IPS DF 4.7 (cell line): ENCODE measurements around the gene ATP5F1D.

Experiments used
- DNase-seq: peaks from one replicate; pipeline ENCODE4 v3.0.0-alpha.2; 2013; ENCODE audit warnings: low spot score; ENCODE audit errors: extremely low read depth

ATP5F1D gene

GRCh38 chr19:1280636-1281568, 39.4 kb downstream of the ATP5F1D start:
- no peak for DNase-seq

GRCh38 chr19:1281569-1282287, 40.2 kb downstream of the ATP5F1D start:
- no peak for DNase-seq

GRCh38 chr19:1282588-1283206, 41.1 kb downstream of the ATP5F1D start:
- no peak for DNase-seq

- DNase-seq: no peak
Observed at GRCh38 chr19:1283207-1283916, 41.8 kb downstream of the ATP5F1D start.

DNA sequence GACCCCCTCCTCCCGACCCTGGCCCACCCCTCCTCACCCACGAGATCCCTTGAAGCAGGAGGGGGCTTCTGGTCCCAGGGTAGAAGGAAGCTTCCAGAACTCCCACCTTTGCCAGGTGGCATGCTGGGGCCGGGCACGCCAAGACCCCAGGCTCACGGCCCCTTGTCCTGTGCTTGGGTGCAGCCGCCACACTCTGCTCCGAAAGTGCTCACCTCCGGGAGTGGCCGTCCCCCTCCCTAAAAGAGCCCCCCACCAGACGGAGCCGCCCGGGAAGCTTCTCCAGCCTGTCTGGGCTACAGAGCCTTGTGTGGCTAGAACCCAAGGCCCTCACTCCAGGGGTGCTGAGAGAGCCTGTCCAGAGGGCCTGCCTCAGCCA, 42.4 kb downstream of the ATP5F1D start:
- DNase-seq: no peak

DNA sequence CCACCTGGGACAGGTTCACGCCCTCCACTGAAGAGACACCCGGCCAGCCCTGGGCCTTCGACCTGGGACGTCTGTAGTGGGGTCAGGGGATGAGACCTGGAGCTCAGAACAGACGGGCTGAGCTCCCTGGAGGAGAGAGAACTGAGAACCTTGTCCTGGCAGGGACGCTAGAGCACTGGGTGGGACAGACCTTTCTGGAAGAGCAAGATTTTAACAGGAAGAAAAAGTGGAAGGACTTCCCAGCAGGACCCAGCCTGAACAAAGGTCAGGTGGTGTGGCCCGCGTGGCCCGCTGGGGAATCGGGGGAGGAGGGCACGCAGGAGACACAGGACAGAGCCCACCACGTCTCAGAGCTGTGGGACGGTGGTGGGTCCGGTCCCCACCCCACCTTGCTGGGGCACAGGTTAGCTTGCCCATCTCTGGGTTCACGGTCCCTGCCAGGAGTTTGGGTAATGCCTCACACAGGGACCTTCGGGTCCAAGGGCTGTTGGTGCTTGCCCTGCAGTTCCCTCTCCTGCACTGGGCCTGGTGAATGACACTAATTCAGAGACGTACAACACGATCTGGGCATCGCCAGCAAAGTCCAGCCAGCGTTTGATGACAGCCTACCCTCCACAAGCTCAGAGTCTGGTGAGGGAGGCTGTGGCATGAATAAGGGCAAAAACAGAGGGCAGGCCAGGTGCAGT, 42.9 kb downstream of the ATP5F1D start:
- DNase-seq: no peak

GRCh38 chr19:1284979-1285736, 43.6 kb downstream of the ATP5F1D start:
- DNase-seq: no peak

DNA sequence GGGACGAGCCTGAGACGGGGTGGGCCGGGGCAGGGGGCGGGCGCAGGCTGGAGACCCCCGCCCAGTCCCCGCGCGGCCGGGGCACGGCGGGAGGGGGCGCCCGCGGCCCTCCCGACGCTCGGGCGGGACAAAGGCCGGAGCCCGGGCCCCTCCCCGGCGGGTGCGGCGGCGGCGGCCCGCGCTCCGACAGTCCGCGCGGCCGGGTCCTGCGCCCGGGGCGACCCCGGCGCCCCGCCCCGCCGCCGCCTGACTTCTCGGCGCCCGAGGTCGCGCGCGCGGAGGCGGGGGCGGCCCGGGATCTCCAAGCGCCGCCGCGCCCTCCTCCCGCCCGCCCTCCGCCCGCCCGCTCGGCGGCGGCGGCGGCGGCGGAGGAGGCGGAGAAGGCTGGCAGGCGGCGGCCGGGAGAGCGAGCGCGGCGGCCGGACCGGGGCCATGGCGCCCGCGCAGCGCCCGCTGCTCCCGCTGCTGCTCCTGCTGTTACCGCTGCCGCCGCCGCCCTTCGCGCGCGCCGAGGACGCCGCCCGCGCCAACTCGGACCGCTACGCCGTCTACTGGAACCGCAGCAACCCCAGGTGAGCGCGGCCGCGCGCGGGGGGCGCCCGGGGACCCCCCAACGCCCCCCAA, 44.3 kb downstream of the ATP5F1D start, which contains the start of gene EFNA2:
TSS of gene EFNA2 (plus strand) at position 137 of the 624 bp plus-strand sequence. CDS start at position 433, 296 bp downstream.
- no peak for DNase-seq

- DNase-seq: no peak
Observed at GRCh38 chr19:1286487-1287353, 45.2 kb downstream of the ATP5F1D start.

GRCh38 chr19:1287354-1288225, 46.0 kb downstream of the ATP5F1D start:
- DNase-seq: no peak

DNA sequence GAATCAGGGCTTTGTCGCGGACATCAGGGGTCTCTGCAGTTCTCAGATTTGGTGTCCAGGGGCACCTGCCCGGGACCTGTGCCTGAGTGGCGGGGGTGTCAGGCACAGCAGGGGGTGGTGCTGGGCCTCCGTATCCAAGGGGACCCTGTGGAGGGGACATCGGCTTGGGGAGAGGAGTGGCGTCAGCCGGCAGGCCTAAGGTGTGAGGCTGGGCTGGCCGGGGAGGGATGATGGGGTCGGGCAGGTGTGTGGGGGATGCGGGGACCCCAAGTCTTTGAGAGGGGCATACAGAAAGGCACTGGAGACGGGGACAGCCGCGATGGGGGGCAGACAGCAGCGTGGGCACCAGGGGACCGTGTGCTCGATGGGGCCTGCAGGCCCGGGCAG, 46.7 kb downstream of the ATP5F1D start:
- DNase-seq: no peak

DNA sequence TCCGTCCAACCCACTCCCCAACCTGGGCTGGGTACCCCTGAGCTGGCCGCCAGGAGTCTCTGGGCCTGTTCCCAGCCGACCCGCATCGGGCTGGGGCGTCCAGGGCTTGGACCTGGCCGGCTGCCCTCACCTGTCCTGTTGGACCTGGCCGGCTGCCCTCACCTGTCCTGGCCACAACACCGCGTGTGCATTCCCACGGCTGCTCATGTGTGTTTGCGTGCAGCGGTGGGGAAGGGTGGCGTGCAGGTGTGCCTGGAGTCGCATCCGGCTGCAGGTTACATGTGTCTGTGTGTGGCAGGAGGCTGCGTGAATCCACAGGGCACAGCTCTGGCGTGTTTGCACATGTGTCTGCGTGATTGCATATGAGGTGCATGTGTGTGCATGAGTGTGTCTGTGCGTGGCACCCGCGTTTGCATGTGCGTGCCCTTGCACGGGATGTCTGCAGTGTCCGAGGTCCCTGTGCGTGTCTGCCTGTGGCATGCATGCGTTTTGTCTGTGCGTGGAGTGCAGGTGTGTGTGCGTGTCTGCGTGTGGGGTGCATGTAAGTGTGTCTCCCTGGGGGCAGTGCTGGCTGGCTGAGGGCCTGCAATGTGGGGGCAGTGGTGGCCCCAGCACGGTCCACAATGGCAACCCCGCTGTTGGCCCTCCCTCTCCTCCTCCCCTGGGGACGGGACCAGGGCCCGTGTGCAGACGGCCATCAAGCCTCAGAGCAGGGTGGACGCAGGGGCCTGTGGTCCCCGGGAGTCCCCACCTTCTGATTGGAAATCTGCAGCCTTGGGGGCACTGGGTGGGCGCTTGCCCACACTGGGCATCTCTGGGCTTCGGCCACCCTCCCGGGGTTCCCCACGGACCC, 47.5 kb downstream of the ATP5F1D start:
- no peak for DNase-seq

- DNase-seq: no peak
Observed at GRCh38 chr19:1289686-1290025, 48.1 kb downstream of the ATP5F1D start.

- no peak for DNase-seq
Observed at GRCh38 chr19:1290196-1290702, 48.7 kb downstream of the ATP5F1D start.

DNA sequence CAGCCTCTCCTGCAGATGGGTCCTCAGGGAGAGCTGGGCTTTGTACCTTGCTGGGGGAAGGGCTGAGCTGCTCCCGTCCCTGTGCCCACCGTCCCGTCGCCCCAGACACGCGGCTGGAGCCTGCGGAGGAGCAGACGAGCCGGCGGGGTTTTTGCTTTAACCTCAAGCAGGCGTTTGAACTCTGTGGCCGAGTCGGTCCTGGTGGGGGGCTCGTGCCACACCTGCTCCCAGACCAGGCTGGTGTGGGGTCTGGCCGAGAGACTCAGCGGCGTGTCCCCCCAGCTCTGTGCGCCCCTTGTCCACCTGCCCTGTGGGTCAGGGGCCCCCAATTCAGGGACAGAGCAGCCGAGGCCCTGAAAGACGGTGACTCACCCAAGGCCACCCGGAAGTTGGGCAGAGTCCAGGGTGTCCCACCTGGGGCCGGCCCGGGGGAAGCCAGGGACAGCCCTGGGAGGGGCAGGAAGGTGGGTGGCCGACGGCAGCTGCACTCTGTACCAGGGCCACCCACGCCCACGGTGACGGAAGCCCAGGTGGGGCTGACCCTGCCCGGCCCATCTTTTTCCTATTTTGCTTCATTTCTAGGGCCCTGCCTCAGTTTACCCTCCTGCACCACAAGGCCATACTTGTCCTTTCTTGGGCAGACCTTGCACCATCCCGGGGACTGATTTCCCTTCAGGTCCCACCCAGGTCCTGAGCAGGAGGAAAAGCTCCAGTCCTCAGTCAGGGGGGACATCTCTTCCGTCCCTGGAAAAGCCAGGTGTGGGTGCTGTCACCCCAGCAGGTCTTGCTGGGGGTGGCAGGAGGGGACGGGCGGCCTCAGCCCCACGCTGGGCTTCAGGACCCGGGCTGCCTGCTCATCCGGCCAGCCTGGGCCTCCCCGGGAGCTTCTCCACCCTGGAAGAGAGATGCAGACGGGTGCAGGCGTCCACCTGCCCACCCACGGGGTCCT, 49.4 kb downstream of the ATP5F1D start:
- no peak for DNase-seq
